ENCODE results near the gene TBC1D2. TPM values are rescaled to one million over a fixed set of nuclear protein-coding genes. Genes with fewer than 3 reads are reported as not detected.
A peak's percentile ranks its signal among the peaks of the same experiment; 100 is the strongest.

Gene TBC1D2
- total and polyA plus RNA-seq, 2 of the 13 experiments (the other 11 are each of a cell fraction or from before 2014, with no cell fraction given): 2.0 to 2.8 TPM

DNA sequence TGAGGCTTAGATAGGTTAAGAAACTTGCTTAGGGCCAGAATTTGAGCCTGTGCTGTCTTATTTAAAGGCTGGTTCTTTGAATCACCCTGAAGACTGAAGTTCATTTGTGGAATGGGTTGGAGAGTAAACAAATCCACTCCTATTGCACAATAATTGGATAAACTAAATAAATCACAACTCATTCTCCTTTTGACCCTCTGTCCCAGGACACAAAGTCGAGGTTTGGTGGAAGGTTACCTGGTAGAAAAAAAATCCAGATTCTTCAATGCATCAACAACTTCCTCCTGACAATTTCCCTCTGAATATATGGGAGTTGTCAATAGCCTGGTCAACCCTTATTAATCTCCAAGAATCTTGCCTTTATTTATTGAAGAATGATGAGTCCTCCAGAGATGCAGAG, 28.9 kb downstream of the TBC1D2 start (continued):
- TF ChIP-seq, protein P1, sequence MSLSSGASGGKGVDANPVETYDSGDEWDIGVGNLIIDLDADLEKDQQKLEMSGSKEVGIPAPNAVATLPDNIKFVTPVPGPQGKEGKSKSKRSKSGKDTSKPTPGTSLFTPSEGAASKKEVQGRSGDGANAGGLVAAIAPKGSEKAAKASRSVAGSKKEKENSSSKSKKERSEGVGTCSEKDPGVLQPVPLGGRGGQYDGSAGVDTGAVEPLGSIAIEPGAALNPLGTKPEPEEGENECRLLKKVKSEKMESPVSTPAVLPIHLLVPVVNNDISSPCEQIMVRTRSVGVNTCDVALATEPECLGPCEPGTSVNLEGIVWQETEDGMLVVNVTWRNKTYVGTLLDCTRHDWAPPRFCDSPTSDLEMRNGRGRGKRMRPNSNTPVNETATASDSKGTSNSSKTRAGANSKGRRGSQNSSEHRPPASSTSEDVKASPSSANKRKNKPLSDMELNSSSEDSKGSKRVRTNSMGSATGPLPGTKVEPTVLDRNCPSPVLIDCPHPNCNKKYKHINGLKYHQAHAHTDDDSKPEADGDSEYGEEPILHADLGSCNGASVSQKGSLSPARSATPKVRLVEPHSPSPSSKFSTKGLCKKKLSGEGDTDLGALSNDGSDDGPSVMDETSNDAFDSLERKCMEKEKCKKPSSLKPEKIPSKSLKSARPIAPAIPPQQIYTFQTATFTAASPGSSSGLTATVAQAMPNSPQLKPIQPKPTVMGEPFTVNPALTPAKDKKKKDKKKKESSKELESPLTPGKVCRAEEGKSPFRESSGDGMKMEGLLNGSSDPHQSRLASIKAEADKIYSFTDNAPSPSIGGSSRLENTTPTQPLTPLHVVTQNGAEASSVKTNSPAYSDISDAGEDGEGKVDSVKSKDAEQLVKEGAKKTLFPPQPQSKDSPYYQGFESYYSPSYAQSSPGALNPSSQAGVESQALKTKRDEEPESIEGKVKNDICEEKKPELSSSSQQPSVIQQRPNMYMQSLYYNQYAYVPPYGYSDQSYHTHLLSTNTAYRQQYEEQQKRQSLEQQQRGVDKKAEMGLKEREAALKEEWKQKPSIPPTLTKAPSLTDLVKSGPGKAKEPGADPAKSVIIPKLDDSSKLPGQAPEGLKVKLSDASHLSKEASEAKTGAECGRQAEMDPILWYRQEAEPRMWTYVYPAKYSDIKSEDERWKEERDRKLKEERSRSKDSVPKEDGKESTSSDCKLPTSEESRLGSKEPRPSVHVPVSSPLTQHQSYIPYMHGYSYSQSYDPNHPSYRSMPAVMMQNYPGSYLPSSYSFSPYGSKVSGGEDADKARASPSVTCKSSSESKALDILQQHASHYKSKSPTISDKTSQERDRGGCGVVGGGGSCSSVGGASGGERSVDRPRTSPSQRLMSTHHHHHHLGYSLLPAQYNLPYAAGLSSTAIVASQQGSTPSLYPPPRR (CRISPR knock-in tag; IDR thresholded peaks at IDR 0.05; ENCODE audit: borderline replicate concordance): no peak
- TF ChIP-seq SP2 (CRISPR knock-in tag; IDR thresholded peaks at IDR 0.05) (no peak), HNRNPK (IDR thresholded peaks at IDR 0.05; ENCODE audit: low read depth, low read length, poor library complexity, severe bottlenecking) (no peak), KAT2B (IDR thresholded peaks at IDR 0.05; ENCODE audit: borderline replicate concordance, low read depth, low read length) (no peak), ZNF333 (CRISPR knock-in tag; IDR thresholded peaks at IDR 0.05; ENCODE audit: borderline replicate concordance) (no peak), XRCC5 (optimal IDR thresholded peaks at IDR 0.05; ENCODE audit: low read length) (no peak), PAWR (CRISPR knock-in tag; IDR thresholded peaks at IDR 0.05; ENCODE audit: borderline replicate concordance) (no peak), HDAC6 (IDR thresholded peaks at IDR 0.05; ENCODE audit: low read depth, low read length) (no peak), HMG20B (CRISPR knock-in tag; conservative IDR thresholded peaks at IDR 0.05) (peak; percentile 93), SAP130 (CRISPR knock-in tag; IDR thresholded peaks at IDR 0.05; ENCODE audit: low read depth) (peak; percentile 54), NFE2L2 (IDR thresholded peaks at IDR 0.05; ENCODE audit: low read length) (no peak), JARID2 (CRISPR knock-in tag; IDR thresholded peaks at IDR 0.05; ENCODE audit: insufficient replicate concordance) (no peak)
- TF ChIP-seq, protein P2, sequence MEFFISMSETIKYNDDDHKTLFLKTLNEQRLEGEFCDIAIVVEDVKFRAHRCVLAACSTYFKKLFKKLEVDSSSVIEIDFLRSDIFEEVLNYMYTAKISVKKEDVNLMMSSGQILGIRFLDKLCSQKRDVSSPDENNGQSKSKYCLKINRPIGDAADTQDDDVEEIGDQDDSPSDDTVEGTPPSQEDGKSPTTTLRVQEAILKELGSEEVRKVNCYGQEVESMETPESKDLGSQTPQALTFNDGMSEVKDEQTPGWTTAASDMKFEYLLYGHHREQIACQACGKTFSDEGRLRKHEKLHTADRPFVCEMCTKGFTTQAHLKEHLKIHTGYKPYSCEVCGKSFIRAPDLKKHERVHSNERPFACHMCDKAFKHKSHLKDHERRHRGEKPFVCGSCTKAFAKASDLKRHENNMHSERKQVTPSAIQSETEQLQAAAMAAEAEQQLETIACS (CRISPR knock-in tag; IDR thresholded peaks at IDR 0.05): no peak
- TF ChIP-seq, protein P3, sequence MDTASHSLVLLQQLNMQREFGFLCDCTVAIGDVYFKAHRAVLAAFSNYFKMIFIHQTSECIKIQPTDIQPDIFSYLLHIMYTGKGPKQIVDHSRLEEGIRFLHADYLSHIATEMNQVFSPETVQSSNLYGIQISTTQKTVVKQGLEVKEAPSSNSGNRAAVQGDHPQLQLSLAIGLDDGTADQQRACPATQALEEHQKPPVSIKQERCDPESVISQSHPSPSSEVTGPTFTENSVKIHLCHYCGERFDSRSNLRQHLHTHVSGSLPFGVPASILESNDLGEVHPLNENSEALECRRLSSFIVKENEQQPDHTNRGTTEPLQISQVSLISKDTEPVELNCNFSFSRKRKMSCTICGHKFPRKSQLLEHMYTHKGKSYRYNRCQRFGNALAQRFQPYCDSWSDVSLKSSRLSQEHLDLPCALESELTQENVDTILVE (CRISPR knock-in tag; IDR thresholded peaks at IDR 0.05): no peak
- TF ChIP-seq, protein P4, sequence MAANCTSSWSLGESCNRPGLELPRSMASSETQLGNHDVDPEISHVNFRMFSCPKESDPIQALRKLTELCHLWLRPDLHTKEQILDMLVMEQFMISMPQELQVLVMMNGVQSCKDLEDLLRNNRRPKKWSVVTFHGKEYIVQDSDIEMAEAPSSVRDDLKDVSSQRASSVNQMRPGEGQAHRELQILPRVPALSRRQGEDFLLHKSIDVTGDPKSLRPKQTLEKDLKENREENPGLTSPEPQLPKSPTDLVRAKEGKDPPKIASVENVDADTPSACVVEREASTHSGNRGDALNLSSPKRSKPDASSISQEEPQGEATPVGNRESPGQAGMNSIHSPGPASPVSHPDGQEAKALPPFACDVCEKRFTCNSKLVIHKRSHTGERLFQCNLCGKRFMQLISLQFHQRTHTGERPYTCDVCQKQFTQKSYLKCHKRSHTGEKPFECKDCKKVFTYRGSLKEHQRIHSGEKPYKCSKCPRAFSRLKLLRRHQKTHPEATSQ (CRISPR knock-in tag; IDR thresholded peaks at IDR 0.05; ENCODE audit: borderline replicate concordance): no peak
- TF ChIP-seq, protein P5, sequence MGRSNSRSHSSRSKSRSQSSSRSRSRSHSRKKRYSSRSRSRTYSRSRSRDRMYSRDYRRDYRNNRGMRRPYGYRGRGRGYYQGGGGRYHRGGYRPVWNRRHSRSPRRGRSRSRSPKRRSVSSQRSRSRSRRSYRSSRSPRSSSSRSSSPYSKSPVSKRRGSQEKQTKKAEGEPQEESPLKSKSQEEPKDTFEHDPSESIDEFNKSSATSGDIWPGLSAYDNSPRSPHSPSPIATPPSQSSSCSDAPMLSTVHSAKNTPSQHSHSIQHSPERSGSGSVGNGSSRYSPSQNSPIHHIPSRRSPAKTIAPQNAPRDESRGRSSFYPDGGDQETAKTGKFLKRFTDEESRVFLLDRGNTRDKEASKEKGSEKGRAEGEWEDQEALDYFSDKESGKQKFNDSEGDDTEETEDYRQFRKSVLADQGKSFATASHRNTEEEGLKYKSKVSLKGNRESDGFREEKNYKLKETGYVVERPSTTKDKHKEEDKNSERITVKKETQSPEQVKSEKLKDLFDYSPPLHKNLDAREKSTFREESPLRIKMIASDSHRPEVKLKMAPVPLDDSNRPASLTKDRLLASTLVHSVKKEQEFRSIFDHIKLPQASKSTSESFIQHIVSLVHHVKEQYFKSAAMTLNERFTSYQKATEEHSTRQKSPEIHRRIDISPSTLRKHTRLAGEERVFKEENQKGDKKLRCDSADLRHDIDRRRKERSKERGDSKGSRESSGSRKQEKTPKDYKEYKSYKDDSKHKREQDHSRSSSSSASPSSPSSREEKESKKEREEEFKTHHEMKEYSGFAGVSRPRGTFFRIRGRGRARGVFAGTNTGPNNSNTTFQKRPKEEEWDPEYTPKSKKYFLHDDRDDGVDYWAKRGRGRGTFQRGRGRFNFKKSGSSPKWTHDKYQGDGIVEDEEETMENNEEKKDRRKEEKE (IDR thresholded peaks at IDR 0.05): no peak
- TF ChIP-seq, protein P6, sequence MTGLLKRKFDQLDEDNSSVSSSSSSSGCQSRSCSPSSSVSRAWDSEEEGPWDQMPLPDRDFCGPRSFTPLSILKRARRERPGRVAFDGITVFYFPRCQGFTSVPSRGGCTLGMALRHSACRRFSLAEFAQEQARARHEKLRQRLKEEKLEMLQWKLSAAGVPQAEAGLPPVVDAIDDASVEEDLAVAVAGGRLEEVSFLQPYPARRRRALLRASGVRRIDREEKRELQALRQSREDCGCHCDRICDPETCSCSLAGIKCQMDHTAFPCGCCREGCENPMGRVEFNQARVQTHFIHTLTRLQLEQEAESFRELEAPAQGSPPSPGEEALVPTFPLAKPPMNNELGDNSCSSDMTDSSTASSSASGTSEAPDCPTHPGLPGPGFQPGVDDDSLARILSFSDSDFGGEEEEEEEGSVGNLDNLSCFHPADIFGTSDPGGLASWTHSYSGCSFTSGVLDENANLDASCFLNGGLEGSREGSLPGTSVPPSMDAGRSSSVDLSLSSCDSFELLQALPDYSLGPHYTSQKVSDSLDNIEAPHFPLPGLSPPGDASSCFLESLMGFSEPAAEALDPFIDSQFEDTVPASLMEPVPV (CRISPR knock-in tag; IDR thresholded peaks at IDR 0.05): no peak

Data from HepG2 (cell line).